GM21786 (cell line): Measurements from ENCODE around the gene UNC119.
"Not testable (repeated sequence)": the region's sequence is repeated elsewhere in the genome, so short reads cannot be mapped to it uniquely, and the experiment has no call there.

Experiments
- ATAC-seq: cut with Tn5 transposase; IDR thresholded peaks from one replicate; pipeline ENCODE4 v1.9.1; 2021; ENCODE audit not compliant: unreplicated experiment

The UNC119 gene

GRCh38 chr17:28523876-28524275 lies 28.5 kb downstream of the UNC119 start:
- no peak for ATAC-seq

- no peak for ATAC-seq
Measured at GRCh38 chr17:28523186-28523585, 29.2 kb downstream of the UNC119 start.

- not testable (repeated sequence) for ATAC-seq
Measured at GRCh38 chr17:28522281-28522680, 30.1 kb downstream of the UNC119 start.

GRCh38 chr17:28521311-28522085 lies 30.9 kb downstream of the UNC119 start:
- no peak for ATAC-seq

- no peak for ATAC-seq
Measured at GRCh38 chr17:28520687-28521086, 31.7 kb downstream of the UNC119 start.

GRCh38 chr17:28519236-28519635 lies 33.2 kb downstream of the UNC119 start:
- ATAC-seq, result no peak

GRCh38 chr17:28518578-28518977 lies 33.8 kb downstream of the UNC119 start:
- no peak for ATAC-seq

GRCh38 chr17:28518132-28518531 lies 34.3 kb downstream of the UNC119 start:
- ATAC-seq, result no peak

GRCh38 chr17:28515518-28515917 lies 36.9 kb downstream of the UNC119 start:
- ATAC-seq, result no peak

- no peak for ATAC-seq
Measured at GRCh38 chr17:28514561-28515002, 37.8 kb downstream of the UNC119 start.

- ATAC-seq, result no peak
Measured at GRCh38 chr17:28513476-28513875, 38.9 kb downstream of the UNC119 start.

GRCh38 chr17:28511858-28512461 lies 40.5 kb downstream of the UNC119 start:
- no peak for ATAC-seq

GRCh38 chr17:28509789-28510188 lies 42.6 kb downstream of the UNC119 start:
- ATAC-seq, result no peak

GRCh38 chr17:28508211-28508724 lies 44.2 kb downstream of the UNC119 start:
- ATAC-seq, result no peak

- ATAC-seq, result no peak
Measured at GRCh38 chr17:28507567-28508203, 44.7 kb downstream of the UNC119 start.

GRCh38 chr17:28506763-28507487 lies 45.5 kb downstream of the UNC119 start:
- ATAC-seq, result no peak

- ATAC-seq, result no peak
Measured at GRCh38 chr17:28505986-28506665, 46.3 kb downstream of the UNC119 start, which contains the start of gene FOXN1. FOXN1 (plus strand) TSS chr17:28506348; CDS start chr17:28523970, 17,622 bp downstream.

GRCh38 chr17:28503420-28503819 lies 49.0 kb downstream of the UNC119 start:
- no peak for ATAC-seq

- no peak for ATAC-seq
Measured at GRCh38 chr17:28501421-28502284, 50.8 kb downstream of the UNC119 start.
